ENCODE data around the gene MLLT10. TPM values are rescaled to one million over a fixed set of nuclear protein-coding genes. Genes with fewer than 3 reads are reported as not detected.
"Not testable (repeated sequence)": the region's sequence is repeated elsewhere in the genome, so short reads cannot be mapped to it uniquely, and the experiment has no call there.

The MLLT10 gene
- total and polyA plus RNA-seq, 8 donors, result 39.9 to 55.2 (median 49.2) TPM

- intact Hi-C loops (cut with DNase I), result no loop called here
Observed at GRCh38 chr10:21627331-21627730, 93.3 kb downstream of the MLLT10 start.

GRCh38 chr10:21628023-21628422, 94.0 kb downstream of the MLLT10 start:
- no peak for TF ChIP-seq CTCF (IDR thresholded peaks at IDR 0.05)
- DNase-seq, result no peak
- intact Hi-C loops (cut with DNase I), result no loop called here
- no peak for ATAC-seq
- Histone ChIP-seq H3K27ac (no peak overlapping the region), H3K4me3 (no peak overlapping the region), H3K4me1 (peaks cover 0 to 10% of the 10 kb centered on the region in 2 donors), H3K36me3 (peaks cover 0 to 13% of the 10 kb centered on the region in 2 donors), H3K9me3 (no peaks in the 10 kb centered on the region), H3K27me3 (no peaks in the 10 kb centered on the region)

More at GRCh38 chr10:21627331-21627730, 93.3 kb downstream of the MLLT10 start:
- ATAC-seq (no peak), DNase-seq (no peak)
- H3K9me3 ChIP-seq, result no peaks in the 10 kb centered on the region
- no peak overlapping the region for H3K27ac ChIP-seq
- H3K4me1 ChIP-seq, result peaks cover 0 to 10% of the 10 kb centered on the region in 2 donors
- TF ChIP-seq CTCF (IDR thresholded peaks at IDR 0.05), result no peak
- H3K4me3 ChIP-seq, result no peak overlapping the region
- H3K27me3 ChIP-seq, result no peaks in the 10 kb centered on the region
- peaks cover 0 to 13% of the 10 kb centered on the region in 2 donors for H3K36me3 ChIP-seq

- H3K4me1 ChIP-seq; H3K4me3 ChIP-seq; H3K27me3 ChIP-seq; H3K27ac ChIP-seq; ATAC-seq; DNase-seq; H3K9me3 ChIP-seq; intact Hi-C loops (cut with DNase I): not testable (repeated sequence)
- H3K36me3 ChIP-seq, result peaks cover 0 to 13% of the 10 kb centered on the region in 2 donors
Observed at GRCh38 chr10:21628645-21629044, 94.6 kb downstream of the MLLT10 start.

- H3K27me3 ChIP-seq, result no peaks in the 10 kb centered on the region
- H3K36me3 ChIP-seq, result peaks cover 0 to 15% of the 10 kb centered on the region in 2 donors
- no peak for DNase-seq
- no peak for TF ChIP-seq CTCF (IDR thresholded peaks at IDR 0.05)
- H3K4me1 ChIP-seq, result peaks cover 0 to 11% of the 10 kb centered on the region in 2 donors
- no peak overlapping the region for H3K4me3 ChIP-seq
- peak; percentile 82 for ATAC-seq
- peak overlapping the region in 1 of 2 donors; percentile 24 for H3K27ac ChIP-seq
- intact Hi-C loops (cut with DNase I), result no loop called here
- H3K9me3 ChIP-seq, result no peaks in the 10 kb centered on the region
Observed at GRCh38 chr10:21634599-21635365, 100.8 kb downstream of the MLLT10 start.

- intact Hi-C loops (cut with DNase I), result no loop called here
- no peak for ATAC-seq
Observed at GRCh38 chr10:21637795-21638194, 103.8 kb downstream of the MLLT10 start.

More at GRCh38 chr10:21637795-21638194, 103.8 kb downstream of the MLLT10 start:
- peaks cover 0 to 11% of the 10 kb centered on the region in 2 donors for H3K4me1 ChIP-seq
- no peak overlapping the region for H3K4me3 ChIP-seq
- no peak for TF ChIP-seq CTCF (IDR thresholded peaks at IDR 0.05)
- H3K27ac ChIP-seq, result no peak overlapping the region
- no peaks in the 10 kb centered on the region for H3K27me3 ChIP-seq
- DNase-seq, result no peak
- no peaks in the 10 kb centered on the region for H3K9me3 ChIP-seq
- peaks cover 0 to 9% of the 10 kb centered on the region in 2 donors for H3K36me3 ChIP-seq
